K562 (cell line): Measurements from ENCODE around the gene TSPAN3. TPM values are rescaled to one million over a fixed set of nuclear protein-coding genes. Genes with fewer than 3 reads are reported as not detected.

Experiments used
- ATAC-seq: fragments of 200-7000 bp; cut with Tn5 transposase; 3 replicates; pipeline ENCODE4 v1.9.1; 2020; ENCODE audit warnings: moderate library complexity
- BruUV-seq: library from RNA; stranded (reverse); fragments of 400-500 nt; replicated peaks from 2 replicates; lab custom pipeline; 2021; lab: Mats Ljungman, UMichigan
- CTCF ChIA-PET: fragments of 300-600 bp; formaldehyde crosslinking; extraction: SDS; loops from one replicate; lab custom pipeline; 2021; ENCODE audit warnings: low intra/inter-chr PET ratio; lab: Yijun Ruan, JAX
- POLR2A ChIA-PET: fragments of 300-600, 350-650 bp; sonication (Branson Sonifier 250); formaldehyde crosslinking; extraction: SDS; loops from one replicate; lab custom pipeline; 2021; ENCODE audit warnings: antibody characterized with exemption, inconsistent platforms; lab: Yijun Ruan, JAX
- DNase-seq, 4 experiments: peaks; one replicate each; pipeline versions ENCODE4 v3.0.0 to v3.0.0-alpha.2; 2011 to 2018; ENCODE audit warnings: low spot score in 3 of 4, mixed read lengths in 3 of 4; ENCODE audit errors: extremely low read depth in 1 of 4
- FAIRE-seq: peaks from 2 replicates; lab custom pipeline; 2011; peaks lifted over from hg19 to GRCh38; lab: Jason Lieb, UNC
- H2AFZ ChIP-seq: 2 replicates; pipeline ENCODE4 v1.6.0; 2011; ENCODE audit warnings: low read depth, low read length, control low read depth, inconsistent platforms
- H3K27ac ChIP-seq: fragments of 200-600 bp; 3 replicates; pipeline ENCODE4 v1.8.0; 2011; ENCODE audit warnings: low read depth, mild to moderate bottlenecking, control low read depth, inconsistent platforms, low read length, moderate library complexity, mixed read lengths; ENCODE audit errors: extremely low read depth
- H3K27me3 ChIP-seq, 2 experiments: fragments of 300-600 bp in 1 of 2; 2 replicates in 1 of 2; 3 replicates in 1 of 2; pipeline versions ENCODE4 v1.6.0 to v1.8.0; 2011; ENCODE audit warnings: inconsistent platforms in 2 of 2, low read length in 2 of 2, mild to moderate bottlenecking in 1 of 2, mixed read lengths in 1 of 2, moderate library complexity in 1 of 2; ENCODE audit not compliant: control insufficient read depth in 2 of 2, insufficient read depth in 2 of 2
- H3K36me3 ChIP-seq: fragments of 300-600 bp; 3 replicates; pipeline ENCODE4 v1.8.0; 2011; ENCODE audit warnings: mild to moderate bottlenecking, low read length, inconsistent platforms; ENCODE audit not compliant: control insufficient read depth, insufficient read depth
- H3K4me1 ChIP-seq, 2 experiments: fragments of 200-600 bp in 1 of 2; replicated peaks in 1 of 2; 2 replicates in 1 of 2; 3 replicates in 1 of 2; pipeline versions ENCODE4 v1.5.1 to v1.8.0; 2011; ENCODE audit warnings: inconsistent platforms in 2 of 2, low read length in 2 of 2, mild to moderate bottlenecking in 1 of 2, mixed read lengths in 1 of 2, moderate library complexity in 1 of 2; ENCODE audit not compliant: control insufficient read depth in 2 of 2, insufficient read depth in 2 of 2
- H3K4me2 ChIP-seq: 2 replicates; pipeline ENCODE4 v1.6.1; 2011; ENCODE audit warnings: low read length, control low read depth, inconsistent platforms, mixed read lengths; ENCODE audit not compliant: insufficient read depth
- H3K4me3 ChIP-seq: fragments of 200-600 bp; sonication (generic), shearing (Covaris generic); 2 replicates; pipeline ENCODE4 v1.5.1; 2016; ENCODE audit warnings: control low read depth, inconsistent platforms
- H3K79me2 ChIP-seq: fragments of 200-600 bp; 3 replicates; pipeline ENCODE4 v1.8.0; 2011; ENCODE audit warnings: low read length, inconsistent platforms; ENCODE audit not compliant: control insufficient read depth, insufficient read depth
- H3K9ac ChIP-seq, 2 experiments: 2 replicates each; pipeline versions ENCODE4 v1.6.0 to v1.6.1; 2011; ENCODE audit warnings: low read depth in 2 of 2, low read length in 2 of 2, control low read depth in 1 of 2, inconsistent platforms in 1 of 2, mild to moderate bottlenecking in 1 of 2, mixed read lengths in 1 of 2; ENCODE audit not compliant: insufficient read depth in 1 of 2
- H3K9me1 ChIP-seq: one replicate; pipeline ENCODE4 v1.6.0; 2011; ENCODE audit warnings: inconsistent platforms, mild to moderate bottlenecking, low read length, moderate library complexity; ENCODE audit not compliant: control insufficient read depth, insufficient read depth
- H3K9me3 ChIP-seq: replicated peaks from 2 replicates; pipeline ENCODE4 v1.5.1; 2011; ENCODE audit warnings: low read depth, low read length, inconsistent platforms; ENCODE audit not compliant: control insufficient read depth, insufficient read depth
- H4K20me1 ChIP-seq: replicated peaks from 2 replicates; pipeline ENCODE4 v1.6.1; 2011; ENCODE audit warnings: low read length, inconsistent platforms, mixed read lengths; ENCODE audit not compliant: control insufficient read depth, insufficient read depth
- BCOR ChIP-seq: fragments of 450-650 bp; IDR thresholded peaks from 2 replicates; pipeline ENCODE4 v1.6.1; 2016
- HDGF ChIP-seq: fragments of 450-650 bp; IDR thresholded peaks from 2 replicates; pipeline ENCODE4 v1.6.1; 2016
- NR2F6 ChIP-seq: fragments of 450-650 bp; formaldehyde crosslinking; IDR thresholded peaks from 2 replicates; pipeline ENCODE4 v1.4.0; 2020; ENCODE audit warnings: mild to moderate bottlenecking
- NUFIP1 ChIP-seq: fragments of 450-650 bp; IDR thresholded peaks from 2 replicates; pipeline ENCODE4 v1.6.1; 2018; ENCODE audit not compliant: partially characterized antibody
- SNIP1 ChIP-seq: fragments of 450-650 bp; IDR thresholded peaks from 2 replicates; pipeline ENCODE4 v1.7.1; 2017; ENCODE audit warnings: low read depth, mild to moderate bottlenecking
- THAP12 ChIP-seq: fragments of 250-450 bp; sonication (Bioruptor Pico); IDR thresholded peaks from 2 replicates; pipeline ENCODE4 v1.9.0; 2021; ENCODE audit warnings: mild to moderate bottlenecking, inconsistent platforms
- WGBS: fragments of 100-300 bp; shearing (Covaris generic); methylation state at CpG from one replicate; pipeline ENCODE4 v1.1.6; 2016; ENCODE audit warnings: low coverage, mixed read lengths; ENCODE audit not compliant: insufficient coverage; ENCODE audit errors: missing lambda C conversion rate; 5-methylcytosine and 5-hydroxymethylcytosine counted together
- in situ Hi-C: fragments of 300-500 bp; cut with MboI; formaldehyde crosslinking; loops from 4 replicates; pipeline ENCODE4 v1.15.0; 2018; ENCODE audit warnings: inconsistent platforms, mixed read lengths
- intact Hi-C: fragments of 100-400 bp; cut with micrococcal nuclease; formaldehyde crosslinking; loops from 2 replicates; pipeline ENCODE4 v1.14.2; 2022
- polyA plus RNA-seq, 8 experiments: library from polyadenylated mRNA; depleted of rRNA in 4 of 8; stranded (reverse) in 5 of 8; unstranded in 3 of 8; fragments of >200 nt; fragmentation: Nextera tagmentation in 2 of 8; fragmentation: Illumina TruSeq in 1 of 8; extraction: Ambion mirVana in 2 of 8; extraction: Trizol in 1 of 8; gene quantifications; 2 replicates each; pipeline versions ENCODE4 v1.2.1 to v1.2.3, GENCODE V29; 2011 to 2014; ENCODE audit warnings: inconsistent platforms in 1 of 8, missing spikeins in 1 of 8
- total RNA-seq, 7 experiments: library from RNA; depleted of rRNA in 6 of 7; stranded (reverse); fragments of >200 nt in 6 of 7; fragmentation: Illumina TruSeq in 2 of 7; extraction: Trizol in 2 of 7; gene quantifications; 2 replicates each; pipeline versions ENCODE4 v1.2.1 to v1.2.3, GENCODE V29; 2011 to 2021; ENCODE audit warnings: low replicate concordance in 1 of 7
- TF ChIP-seq, protein P1 (sequence below): fragments of 150-350 bp; IDR thresholded peaks from 2 replicates; pipeline ENCODE4 v1.6.1; 2014; ENCODE audit warnings: low read depth, mild to moderate bottlenecking, low read length, borderline replicate concordance
- TF ChIP-seq, protein P2 (sequence below): fragments of 250-450 bp; sonication (Bioruptor Pico); IDR thresholded peaks from 2 replicates; pipeline ENCODE4 v1.4.0; 2020; ENCODE audit warnings: mild to moderate bottlenecking, moderate library complexity

Gene TSPAN3
- total and polyA plus RNA-seq, 9 of the 15 experiments (the other 6 are each of a cell fraction or from before 2014, with no cell fraction given): 14.3 to 144 (median 71.1) TPM

GRCh38 chr15:77037388-77038209, 33.3 kb downstream of the TSPAN3 start (continued):
- TF ChIP-seq THAP12 (CRISPR knock-in tag): no peak
- no peak for TF ChIP-seq HDGF

DNA sequence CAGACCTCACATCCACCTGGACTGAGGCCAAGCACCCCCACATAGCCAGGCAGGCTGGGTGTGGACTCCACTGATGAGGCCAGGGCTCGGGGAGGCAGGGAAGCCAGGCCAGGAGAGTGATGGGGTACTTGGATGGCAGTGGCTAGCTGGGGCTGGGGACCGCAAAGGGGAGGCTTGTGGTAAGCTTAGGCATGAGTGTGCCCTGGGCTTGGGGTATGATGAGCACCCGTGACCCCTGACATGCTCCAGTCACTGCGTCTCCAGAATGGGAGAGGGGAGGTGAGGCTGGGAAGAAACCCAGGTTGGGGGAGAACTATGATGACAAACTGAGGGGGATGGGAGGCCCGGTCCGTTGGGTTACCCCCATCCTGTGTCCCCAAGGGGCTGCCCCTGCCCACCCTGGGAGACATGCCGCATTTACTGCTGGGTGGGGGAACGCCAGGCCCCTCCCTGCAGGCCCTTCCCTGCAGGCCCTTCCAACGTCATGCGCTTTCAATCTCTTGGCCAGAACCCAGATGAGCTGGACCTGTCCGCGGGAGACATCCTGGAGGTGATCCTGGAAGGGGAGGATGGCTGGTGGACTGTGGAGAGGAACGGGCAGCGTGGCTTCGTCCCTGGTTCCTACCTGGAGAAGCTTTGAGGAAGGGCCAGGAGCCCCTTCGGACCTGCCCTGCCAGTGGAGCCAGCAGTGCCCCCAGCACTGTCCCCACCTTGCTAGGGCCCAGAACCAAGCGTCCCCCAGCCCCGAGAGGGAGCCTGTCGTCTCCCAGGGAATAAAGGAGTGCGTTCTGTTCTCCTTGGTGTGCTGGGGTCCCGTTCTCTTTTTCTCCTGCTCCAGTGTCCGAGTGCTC, 34.1 kb downstream of the TSPAN3 start:
- no peaks in the 10 kb centered on the region for H4K20me1 ChIP-seq
- no peak overlapping the region for H2AFZ ChIP-seq
- no peaks in the 10 kb centered on the region for H3K27me3 ChIP-seq
- no peaks in the 10 kb centered on the region for H3K79me2 ChIP-seq
- BruUV-seq: no TSS peak
- no peak for DNase-seq
- peaks cover 4% of the 10 kb centered on the region for H3K9me1 ChIP-seq
- H3K4me1 ChIP-seq: peaks cover 0 to 22% of the 10 kb centered on the region in 2 experiments; a peak in 1 of 5 replicates
- in situ Hi-C loops: no loop called here
- POLR2A ChIA-PET: interaction anchor here (0.6 kb wide), 1 partner anchor 28 kb away, joined by 3 read pairs; no protein-coding TSS in a partner anchor
- CTCF ChIA-PET: no interaction called here
- intact Hi-C loops: no loop called here
- no peak for ATAC-seq
- H3K9me3 ChIP-seq: no peaks in the 10 kb centered on the region
- no peak overlapping the region for H3K4me3 ChIP-seq
- 95% methylated on average over 13 of the region's 22 CpGs for WGBS
- no peak for FAIRE-seq
- no peak overlapping the region for H3K4me2 ChIP-seq
- no peak overlapping the region for H3K27ac ChIP-seq
- H3K9ac ChIP-seq: no peak overlapping the region
- 0 out of 3 replicates have a peak, but pooled peaks cover 4% of the 10 kb centered on the region for H3K36me3 ChIP-seq
- no peak for TF ChIP-seq SNIP1
- no peak for TF ChIP-seq NUFIP1
- TF ChIP-seq, protein P1, sequence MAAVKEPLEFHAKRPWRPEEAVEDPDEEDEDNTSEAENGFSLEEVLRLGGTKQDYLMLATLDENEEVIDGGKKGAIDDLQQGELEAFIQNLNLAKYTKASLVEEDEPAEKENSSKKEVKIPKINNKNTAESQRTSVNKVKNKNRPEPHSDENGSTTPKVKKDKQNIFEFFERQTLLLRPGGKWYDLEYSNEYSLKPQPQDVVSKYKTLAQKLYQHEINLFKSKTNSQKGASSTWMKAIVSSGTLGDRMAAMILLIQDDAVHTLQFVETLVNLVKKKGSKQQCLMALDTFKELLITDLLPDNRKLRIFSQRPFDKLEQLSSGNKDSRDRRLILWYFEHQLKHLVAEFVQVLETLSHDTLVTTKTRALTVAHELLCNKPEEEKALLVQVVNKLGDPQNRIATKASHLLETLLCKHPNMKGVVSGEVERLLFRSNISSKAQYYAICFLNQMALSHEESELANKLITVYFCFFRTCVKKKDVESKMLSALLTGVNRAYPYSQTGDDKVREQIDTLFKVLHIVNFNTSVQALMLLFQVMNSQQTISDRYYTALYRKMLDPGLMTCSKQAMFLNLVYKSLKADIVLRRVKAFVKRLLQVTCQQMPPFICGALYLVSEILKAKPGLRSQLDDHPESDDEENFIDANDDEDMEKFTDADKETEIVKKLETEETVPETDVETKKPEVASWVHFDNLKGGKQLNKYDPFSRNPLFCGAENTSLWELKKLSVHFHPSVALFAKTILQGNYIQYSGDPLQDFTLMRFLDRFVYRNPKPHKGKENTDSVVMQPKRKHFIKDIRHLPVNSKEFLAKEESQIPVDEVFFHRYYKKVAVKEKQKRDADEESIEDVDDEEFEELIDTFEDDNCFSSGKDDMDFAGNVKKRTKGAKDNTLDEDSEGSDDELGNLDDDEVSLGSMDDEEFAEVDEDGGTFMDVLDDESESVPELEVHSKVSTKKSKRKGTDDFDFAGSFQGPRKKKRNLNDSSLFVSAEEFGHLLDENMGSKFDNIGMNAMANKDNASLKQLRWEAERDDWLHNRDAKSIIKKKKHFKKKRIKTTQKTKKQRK: no peak
- TF ChIP-seq, protein P2, sequence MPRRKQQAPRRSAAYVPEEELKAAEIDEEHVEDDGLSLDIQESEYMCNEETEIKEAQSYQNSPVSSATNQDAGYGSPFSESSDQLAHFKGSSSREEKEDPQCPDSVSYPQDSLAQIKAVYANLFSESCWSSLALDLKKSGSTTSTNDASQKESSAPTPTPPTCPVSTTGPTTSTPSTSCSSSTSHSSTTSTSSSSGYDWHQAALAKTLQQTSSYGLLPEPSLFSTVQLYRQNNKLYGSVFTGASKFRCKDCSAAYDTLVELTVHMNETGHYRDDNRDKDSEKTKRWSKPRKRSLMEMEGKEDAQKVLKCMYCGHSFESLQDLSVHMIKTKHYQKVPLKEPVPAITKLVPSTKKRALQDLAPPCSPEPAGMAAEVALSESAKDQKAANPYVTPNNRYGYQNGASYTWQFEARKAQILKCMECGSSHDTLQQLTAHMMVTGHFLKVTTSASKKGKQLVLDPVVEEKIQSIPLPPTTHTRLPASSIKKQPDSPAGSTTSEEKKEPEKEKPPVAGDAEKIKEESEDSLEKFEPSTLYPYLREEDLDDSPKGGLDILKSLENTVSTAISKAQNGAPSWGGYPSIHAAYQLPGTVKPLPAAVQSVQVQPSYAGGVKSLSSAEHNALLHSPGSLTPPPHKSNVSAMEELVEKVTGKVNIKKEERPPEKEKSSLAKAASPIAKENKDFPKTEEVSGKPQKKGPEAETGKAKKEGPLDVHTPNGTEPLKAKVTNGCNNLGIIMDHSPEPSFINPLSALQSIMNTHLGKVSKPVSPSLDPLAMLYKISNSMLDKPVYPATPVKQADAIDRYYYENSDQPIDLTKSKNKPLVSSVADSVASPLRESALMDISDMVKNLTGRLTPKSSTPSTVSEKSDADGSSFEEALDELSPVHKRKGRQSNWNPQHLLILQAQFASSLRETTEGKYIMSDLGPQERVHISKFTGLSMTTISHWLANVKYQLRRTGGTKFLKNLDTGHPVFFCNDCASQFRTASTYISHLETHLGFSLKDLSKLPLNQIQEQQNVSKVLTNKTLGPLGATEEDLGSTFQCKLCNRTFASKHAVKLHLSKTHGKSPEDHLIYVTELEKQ (CRISPR knock-in tag): no peak
- no peak for TF ChIP-seq BCOR
- no peak for TF ChIP-seq NR2F6 (CRISPR knock-in tag)
